Ishikawa (cell line): ENCODE results near the gene DCLRE1C.

ENCODE experiments used
- CEBPB ChIP-seq: IDR thresholded peaks from 2 replicates; pipeline ENCODE4 v1.6.1; 2012
- CREB1 ChIP-seq: IDR thresholded peaks from 2 replicates; pipeline ENCODE4 v1.6.1; 2012; ENCODE audit warnings: low read depth
- EGR1 ChIP-seq: IDR thresholded peaks from 2 replicates; pipeline ENCODE4 v1.6.1; 2012
- EP300 ChIP-seq: IDR thresholded peaks from 2 replicates; pipeline ENCODE4 v1.6.1; 2012; ENCODE audit warnings: borderline replicate concordance
- FOXM1 ChIP-seq: IDR thresholded peaks from 2 replicates; pipeline ENCODE4 v1.6.1; 2012; ENCODE audit warnings: low read depth, borderline replicate concordance
- MAX ChIP-seq: IDR thresholded peaks from 2 replicates; pipeline ENCODE4 v1.6.1; 2012
- NFIC ChIP-seq: IDR thresholded peaks from 2 replicates; pipeline ENCODE4 v1.6.1; 2012
- RAD21 ChIP-seq: IDR thresholded peaks from 2 replicates; pipeline ENCODE4 v1.6.1; 2012; ENCODE audit warnings: low read depth
- REST ChIP-seq: IDR thresholded peaks from 2 replicates; pipeline ENCODE4 v1.6.1; 2012; ENCODE audit warnings: low read depth, mild to moderate bottlenecking
- TAF1 ChIP-seq: IDR thresholded peaks from 2 replicates; pipeline ENCODE4 v1.6.1; 2012; ENCODE audit warnings: low read depth, mild to moderate bottlenecking
- TCF12 ChIP-seq: IDR thresholded peaks from 2 replicates; pipeline ENCODE4 v1.6.1; 2012; ENCODE audit warnings: low read depth
- TEAD4 ChIP-seq: IDR thresholded peaks from 2 replicates; pipeline ENCODE4 v1.6.1; 2012
- USF1 ChIP-seq: IDR thresholded peaks from 2 replicates; pipeline ENCODE4 v1.6.1; 2012
- YY1 ChIP-seq: IDR thresholded peaks from 2 replicates; pipeline ENCODE4 v1.6.1; 2012; ENCODE audit warnings: low read depth
- ZBTB7A ChIP-seq: IDR thresholded peaks from 2 replicates; pipeline ENCODE4 v1.6.1; 2012; ENCODE audit warnings: low read depth

DCLRE1C gene

GRCh38 chr10:14945108-14945507 is 8.8 kb downstream of the DCLRE1C start:
- TF ChIP-seq REST (no peak), MAX (no peak), CEBPB (no peak), CREB1 (no peak), RAD21 (no peak), TAF1 (no peak), ZBTB7A (no peak), USF1 (no peak), EGR1 (no peak), TCF12 (no peak), NFIC (no peak)

- TF ChIP-seq TAF1: no peak
- TF ChIP-seq CREB1: no peak
- TF ChIP-seq RAD21: no peak
- no peak for TF ChIP-seq MAX
- TF ChIP-seq CEBPB: no peak
- no peak for TF ChIP-seq EP300
- TF ChIP-seq REST: no peak
- no peak for TF ChIP-seq EGR1
- TF ChIP-seq TEAD4: no peak
- no peak for TF ChIP-seq ZBTB7A
- TF ChIP-seq FOXM1: no peak
Observed at GRCh38 chr10:14936584-14936983, 17.3 kb downstream of the DCLRE1C start.

- TF ChIP-seq EP300: no peak
- no peak for TF ChIP-seq CREB1
- no peak for TF ChIP-seq MAX
Observed at GRCh38 chr10:14930610-14931009, 23.3 kb downstream of the DCLRE1C start.

- no peak for TF ChIP-seq NFIC
Observed at GRCh38 chr10:14926722-14927416, 27.0 kb downstream of the DCLRE1C start.

GRCh38 chr10:14926061-14926470 is 27.8 kb downstream of the DCLRE1C start:
- no peak for TF ChIP-seq RAD21
- TF ChIP-seq TEAD4: no peak
- no peak for TF ChIP-seq NFIC
- TF ChIP-seq CREB1: no peak
- TF ChIP-seq EP300: no peak
- no peak for TF ChIP-seq TCF12
- TF ChIP-seq TAF1: no peak
- TF ChIP-seq FOXM1: no peak
- TF ChIP-seq REST: no peak
- no peak for TF ChIP-seq ZBTB7A
- no peak for TF ChIP-seq YY1
- no peak for TF ChIP-seq EGR1
- TF ChIP-seq CEBPB: no peak
- TF ChIP-seq USF1: no peak
